ENCODE measurements around the gene PARD3B.

PARD3B gene

DNA sequence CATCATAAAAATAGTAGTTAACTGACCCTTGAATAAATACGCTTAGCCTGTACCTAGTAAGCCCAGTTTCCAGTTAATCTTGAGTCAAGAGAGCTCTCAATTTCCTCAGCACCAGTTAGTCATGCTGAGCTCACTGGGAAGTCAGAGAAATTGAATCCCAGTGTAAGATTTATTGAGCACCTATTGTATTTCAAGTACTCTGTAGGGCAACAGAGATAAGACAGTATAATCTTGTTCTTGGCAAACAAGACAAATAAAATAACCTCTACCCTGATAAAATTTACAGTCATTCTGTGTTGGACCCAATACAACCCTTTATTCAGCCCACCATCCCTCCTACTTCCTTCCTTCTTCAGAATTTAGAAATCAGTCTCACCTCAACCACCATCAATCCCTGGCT is 1065.2 kb downstream of the PARD3B start:
- DNase-seq (ENCODE audit: insufficient read length, low spot score) (no peak), FAIRE-seq (no peak)
- TF ChIP-seq, protein P1, sequence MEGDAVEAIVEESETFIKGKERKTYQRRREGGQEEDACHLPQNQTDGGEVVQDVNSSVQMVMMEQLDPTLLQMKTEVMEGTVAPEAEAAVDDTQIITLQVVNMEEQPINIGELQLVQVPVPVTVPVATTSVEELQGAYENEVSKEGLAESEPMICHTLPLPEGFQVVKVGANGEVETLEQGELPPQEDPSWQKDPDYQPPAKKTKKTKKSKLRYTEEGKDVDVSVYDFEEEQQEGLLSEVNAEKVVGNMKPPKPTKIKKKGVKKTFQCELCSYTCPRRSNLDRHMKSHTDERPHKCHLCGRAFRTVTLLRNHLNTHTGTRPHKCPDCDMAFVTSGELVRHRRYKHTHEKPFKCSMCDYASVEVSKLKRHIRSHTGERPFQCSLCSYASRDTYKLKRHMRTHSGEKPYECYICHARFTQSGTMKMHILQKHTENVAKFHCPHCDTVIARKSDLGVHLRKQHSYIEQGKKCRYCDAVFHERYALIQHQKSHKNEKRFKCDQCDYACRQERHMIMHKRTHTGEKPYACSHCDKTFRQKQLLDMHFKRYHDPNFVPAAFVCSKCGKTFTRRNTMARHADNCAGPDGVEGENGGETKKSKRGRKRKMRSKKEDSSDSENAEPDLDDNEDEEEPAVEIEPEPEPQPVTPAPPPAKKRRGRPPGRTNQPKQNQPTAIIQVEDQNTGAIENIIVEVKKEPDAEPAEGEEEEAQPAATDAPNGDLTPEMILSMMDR (IDR thresholded peaks at IDR 0.05; ENCODE audit: insufficient read depth, missing control alignments): no peak

DNA sequence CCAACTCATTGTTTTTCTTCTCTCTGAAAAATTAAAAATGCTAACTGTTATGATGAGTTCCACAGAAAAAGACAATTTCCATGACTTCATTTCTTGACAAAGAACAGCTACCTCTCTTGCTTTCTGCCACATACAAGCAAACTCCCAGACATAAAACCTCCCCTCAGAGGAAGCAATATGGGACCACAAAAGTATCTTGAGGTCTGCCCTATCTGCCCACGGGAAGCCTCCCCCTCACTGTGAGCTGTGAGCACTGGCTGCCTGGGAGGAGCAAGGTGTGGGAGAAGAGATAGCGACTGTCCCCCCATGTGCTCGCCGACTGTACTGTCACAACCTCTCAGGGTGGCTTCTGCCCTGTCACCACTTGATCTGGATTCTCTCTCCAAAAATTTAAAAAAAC is 1067.4 kb downstream of the PARD3B start:
- DNase-seq (ENCODE audit: insufficient read length, low spot score) (no peak), FAIRE-seq (no peak)
- TF ChIP-seq, protein P1 (IDR thresholded peaks at IDR 0.05; ENCODE audit: insufficient read depth, missing control alignments): no peak

DNA sequence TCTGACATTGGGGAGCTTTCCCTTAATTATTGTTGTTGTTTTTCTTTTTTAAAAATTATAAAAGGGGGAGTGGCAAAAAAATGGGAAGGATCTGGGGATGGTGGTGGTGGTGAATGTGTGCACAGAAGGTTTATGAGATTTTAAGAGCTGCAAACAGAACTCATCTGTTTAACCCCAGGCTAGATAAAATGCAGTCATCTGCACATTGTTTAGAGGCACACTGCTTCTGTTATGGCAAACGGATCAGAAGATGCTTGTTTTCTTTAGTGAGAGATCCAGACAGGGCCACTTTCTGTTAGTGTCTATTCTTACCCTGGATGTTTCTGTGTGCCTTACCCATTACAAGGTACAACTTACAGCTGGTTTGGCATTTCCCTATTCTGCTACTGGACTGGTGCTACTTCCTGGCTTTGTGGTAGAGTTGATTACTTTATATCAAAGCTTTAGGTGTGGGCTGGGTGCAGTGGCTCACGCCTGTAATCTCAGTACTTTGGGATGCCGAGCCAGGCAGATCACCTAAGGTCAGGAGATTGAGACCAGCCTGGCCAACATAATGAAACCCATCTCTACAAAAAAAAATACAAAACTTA is 1068.8 kb downstream of the PARD3B start:
- DNase-seq (ENCODE audit: insufficient read length, low spot score) (no peak), FAIRE-seq (no peak)
- TF ChIP-seq, protein P1 (IDR thresholded peaks at IDR 0.05; ENCODE audit: insufficient read depth, missing control alignments): no peak

DNA sequence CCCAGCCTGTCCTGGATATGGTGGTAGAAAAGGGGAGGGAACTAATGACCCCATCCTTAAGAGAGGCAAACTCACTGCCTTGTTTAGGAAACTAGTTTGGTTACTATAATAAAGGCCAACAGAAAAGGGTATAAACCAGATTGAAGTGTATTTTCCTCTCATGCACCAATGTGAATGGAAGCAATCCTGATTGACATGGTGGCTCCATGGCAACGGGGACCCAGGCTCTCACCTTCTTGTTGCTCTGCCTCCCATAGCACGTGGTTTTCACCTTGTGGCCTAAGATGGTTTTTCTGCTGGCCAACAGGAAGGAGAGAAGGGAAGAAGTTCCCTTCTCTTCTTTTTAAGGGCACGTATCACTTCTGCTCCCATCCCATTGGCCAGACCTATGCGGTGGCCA is 1069.7 kb downstream of the PARD3B start:
- TF ChIP-seq, protein P1 (IDR thresholded peaks at IDR 0.05; ENCODE audit: insufficient read depth, missing control alignments): no peak
- no peak for DNase-seq (ENCODE audit: insufficient read length, low spot score)
- FAIRE-seq: no peak

DNA sequence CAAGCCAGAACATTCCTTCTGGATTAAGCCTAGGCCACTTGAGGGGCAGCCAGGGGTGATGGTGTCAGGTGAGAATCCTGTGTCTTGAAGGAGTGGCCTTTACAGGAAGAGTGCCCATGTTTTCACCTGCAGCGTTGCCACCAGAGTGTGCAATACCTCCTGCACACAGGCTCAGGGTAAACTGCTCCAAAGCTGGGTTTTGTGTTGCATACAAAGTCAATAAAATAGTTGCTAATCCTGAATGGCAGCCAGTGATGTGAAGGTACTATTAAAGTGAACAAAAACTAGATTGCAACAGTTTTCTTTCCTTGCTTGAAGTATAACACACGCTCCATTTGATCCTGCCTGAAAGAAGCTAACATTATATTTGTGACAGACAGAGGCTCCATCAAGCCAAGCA is 1072.6 kb downstream of the PARD3B start:
- FAIRE-seq (no peak), DNase-seq (ENCODE audit: insufficient read length, low spot score) (no peak)
- TF ChIP-seq, protein P1 (IDR thresholded peaks at IDR 0.05; ENCODE audit: insufficient read depth, missing control alignments): no peak

DNA sequence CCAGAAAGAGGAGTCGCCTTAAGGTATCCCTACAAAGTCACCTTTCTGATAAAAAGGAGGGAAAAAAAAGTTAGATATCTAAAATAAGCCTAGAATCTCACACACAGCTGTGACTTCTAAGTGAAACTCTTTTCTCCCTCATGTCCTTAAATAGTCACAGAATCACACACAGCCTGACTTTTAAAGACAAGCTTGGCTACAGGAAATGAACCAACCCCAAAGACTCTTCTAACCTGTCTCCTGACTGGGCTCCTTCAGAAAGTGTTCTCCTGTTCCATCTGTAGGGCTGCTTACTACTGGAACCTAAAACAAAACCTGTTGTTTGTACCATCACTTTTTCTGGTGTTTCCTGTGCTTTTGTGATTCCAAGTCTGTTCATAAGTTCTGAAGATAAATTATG is 1074.3 kb downstream of the PARD3B start:
- FAIRE-seq (no peak), DNase-seq (ENCODE audit: insufficient read length, low spot score) (no peak)
- TF ChIP-seq, protein P1 (IDR thresholded peaks at IDR 0.05; ENCODE audit: insufficient read depth, missing control alignments): no peak

DNA sequence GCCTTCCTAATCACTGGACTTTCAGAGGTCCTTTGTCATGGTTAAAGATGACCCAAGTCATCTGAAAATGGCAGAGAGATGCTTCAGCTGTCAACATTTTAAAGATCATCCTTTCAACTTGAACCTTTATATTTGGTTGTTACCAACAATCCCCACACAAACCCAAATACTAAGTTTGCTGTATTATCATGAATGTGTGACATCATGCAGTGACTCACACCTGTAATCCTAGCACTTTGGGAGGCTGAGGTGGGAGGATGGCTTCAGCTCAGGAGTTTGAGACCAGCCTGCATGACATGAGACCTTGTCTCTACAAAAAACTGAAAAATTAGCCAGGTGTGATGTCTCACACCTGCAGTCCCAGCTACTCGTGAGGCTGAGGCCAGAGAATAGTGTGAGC is 1081.8 kb downstream of the PARD3B start:
- FAIRE-seq: no peak
- TF ChIP-seq, protein P1 (IDR thresholded peaks at IDR 0.05; ENCODE audit: insufficient read depth, missing control alignments): no peak
- DNase-seq (ENCODE audit: insufficient read length, low spot score): no peak

All from D721Med (cell line).